Measurements from ENCODE around the gene CHRDL2.

Gene CHRDL2

DNA sequence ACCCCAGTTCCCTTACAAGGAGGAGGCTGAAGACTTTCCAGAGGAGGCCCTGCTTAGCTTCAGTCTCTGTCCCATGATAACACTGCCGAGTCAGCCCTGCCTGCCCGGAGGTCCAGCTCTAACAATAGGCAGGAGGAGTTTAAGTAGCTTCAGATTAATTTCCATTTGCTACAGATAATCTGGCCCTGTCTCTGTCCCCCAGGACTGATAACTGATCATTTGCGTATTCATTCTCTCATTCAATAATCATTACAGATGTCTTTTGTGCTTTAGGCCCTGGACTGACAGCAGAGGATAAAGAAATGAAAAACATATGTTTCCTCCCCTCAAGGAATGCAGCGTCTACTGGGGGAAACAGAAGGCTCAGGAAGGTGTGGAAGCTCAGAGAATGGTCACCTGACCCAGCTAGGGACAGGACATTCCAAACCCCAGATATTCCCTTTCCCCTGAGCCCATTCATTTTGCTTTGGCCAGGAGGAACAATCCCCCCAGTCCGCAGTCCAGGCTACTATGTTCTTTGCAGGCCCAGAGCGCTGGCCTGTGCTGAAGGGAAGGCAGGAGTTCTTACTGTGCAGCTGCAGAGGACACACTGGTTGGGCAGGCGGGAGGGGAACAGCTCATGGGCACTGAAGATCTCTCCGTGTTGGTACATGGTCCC lies 20.8 kb downstream of the CHRDL2 start:
- no peak for DNase-seq (ENCODE audit: low read depth)

GRCh38 chr11:74709175-74709574 lies 22.1 kb downstream of the CHRDL2 start:
- DNase-seq (ENCODE audit: low read depth) = no peak

GRCh38 chr11:74707602-74708510 lies 23.4 kb downstream of the CHRDL2 start:
- no peak for DNase-seq (ENCODE audit: low read depth)

DNA sequence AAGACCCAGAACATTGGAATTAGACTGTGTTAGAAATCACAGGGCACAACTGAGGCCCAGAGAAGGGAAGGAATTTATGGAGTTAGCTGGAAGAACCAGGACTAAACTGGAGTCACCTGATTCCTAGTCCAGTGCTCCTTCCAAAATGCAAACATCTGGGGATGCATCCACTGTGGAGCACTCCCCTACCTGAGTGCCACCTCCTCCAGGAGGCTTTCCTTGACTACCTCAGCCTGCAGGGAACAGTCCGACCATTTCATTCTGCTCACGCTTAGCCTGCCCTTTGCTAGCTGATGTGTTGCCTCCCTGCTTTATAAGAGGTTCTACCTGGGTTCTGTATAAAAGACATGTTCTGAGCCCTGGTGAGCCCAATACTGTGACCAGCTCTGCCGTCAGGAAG lies 24.0 kb downstream of the CHRDL2 start:
- DNase-seq (ENCODE audit: low read depth) = no peak

- no peak for DNase-seq (ENCODE audit: low read depth)
Measured at GRCh38 chr11:74703211-74703610, 28.0 kb downstream of the CHRDL2 start.

GRCh38 chr11:74702383-74703007 lies 28.7 kb downstream of the CHRDL2 start:
- peak; percentile 55 for DNase-seq (ENCODE audit: low read depth)

DNA sequence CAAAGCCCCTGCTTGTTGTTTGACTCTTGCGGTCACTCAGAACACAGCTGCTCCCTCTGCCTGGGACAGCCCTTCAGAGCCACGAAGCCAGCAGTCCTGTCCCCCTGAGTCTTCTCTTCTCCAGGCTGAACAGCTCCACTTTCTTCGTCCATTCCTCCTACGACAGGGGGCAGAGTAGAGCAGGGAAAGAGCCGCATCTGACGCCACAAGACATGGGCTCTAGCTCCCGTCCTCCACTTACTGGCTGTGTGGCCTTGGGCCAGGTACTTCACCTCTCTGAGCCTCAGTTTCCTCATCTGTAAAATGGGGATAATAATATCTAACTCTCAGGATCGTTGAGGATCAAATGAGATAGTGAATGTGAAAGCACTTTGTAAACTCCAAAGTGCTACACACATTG lies 29.9 kb downstream of the CHRDL2 start:
- no peak for DNase-seq (ENCODE audit: low read depth)

DNA sequence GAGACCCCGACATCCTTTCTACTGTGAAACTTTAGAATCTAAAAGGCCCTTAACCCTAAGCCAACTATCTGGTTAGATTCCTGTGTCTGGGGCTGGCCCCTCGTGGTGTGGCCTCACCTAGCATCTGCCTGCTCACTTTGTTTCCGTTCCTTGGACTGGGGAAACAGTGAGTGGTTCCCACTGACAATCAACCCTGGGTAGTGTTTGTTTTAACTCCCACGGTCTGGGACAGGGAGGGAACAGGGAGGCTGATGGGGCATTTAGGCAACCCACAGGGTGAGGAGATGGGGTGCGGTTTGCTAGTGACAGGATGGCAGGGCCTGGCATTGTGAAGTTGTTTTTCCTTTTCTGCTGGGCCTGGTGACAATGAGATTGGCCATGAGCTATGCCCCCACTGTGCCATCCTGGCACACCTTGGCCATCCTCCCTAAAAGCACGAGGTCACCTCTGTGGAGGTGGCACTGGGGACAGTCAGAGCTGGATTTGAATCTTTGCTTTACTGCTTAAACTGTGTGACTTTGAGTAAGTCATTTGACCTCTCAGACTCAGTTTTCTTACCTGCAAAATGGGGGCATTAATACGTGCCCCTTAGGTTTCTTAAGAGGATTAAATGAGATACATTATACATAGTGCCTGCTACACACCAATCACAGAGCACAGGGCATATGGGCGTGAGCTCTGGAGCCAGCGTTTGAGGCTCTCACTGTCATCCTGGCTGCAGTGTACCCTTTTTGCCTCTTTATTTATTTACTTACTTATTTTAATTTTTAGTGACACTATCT lies 31.4 kb downstream of the CHRDL2 start:
- DNase-seq (ENCODE audit: low read depth) = no peak

- DNase-seq (ENCODE audit: low read depth) = no peak
Measured at GRCh38 chr11:74697722-74698121, 33.5 kb downstream of the CHRDL2 start.

DNA sequence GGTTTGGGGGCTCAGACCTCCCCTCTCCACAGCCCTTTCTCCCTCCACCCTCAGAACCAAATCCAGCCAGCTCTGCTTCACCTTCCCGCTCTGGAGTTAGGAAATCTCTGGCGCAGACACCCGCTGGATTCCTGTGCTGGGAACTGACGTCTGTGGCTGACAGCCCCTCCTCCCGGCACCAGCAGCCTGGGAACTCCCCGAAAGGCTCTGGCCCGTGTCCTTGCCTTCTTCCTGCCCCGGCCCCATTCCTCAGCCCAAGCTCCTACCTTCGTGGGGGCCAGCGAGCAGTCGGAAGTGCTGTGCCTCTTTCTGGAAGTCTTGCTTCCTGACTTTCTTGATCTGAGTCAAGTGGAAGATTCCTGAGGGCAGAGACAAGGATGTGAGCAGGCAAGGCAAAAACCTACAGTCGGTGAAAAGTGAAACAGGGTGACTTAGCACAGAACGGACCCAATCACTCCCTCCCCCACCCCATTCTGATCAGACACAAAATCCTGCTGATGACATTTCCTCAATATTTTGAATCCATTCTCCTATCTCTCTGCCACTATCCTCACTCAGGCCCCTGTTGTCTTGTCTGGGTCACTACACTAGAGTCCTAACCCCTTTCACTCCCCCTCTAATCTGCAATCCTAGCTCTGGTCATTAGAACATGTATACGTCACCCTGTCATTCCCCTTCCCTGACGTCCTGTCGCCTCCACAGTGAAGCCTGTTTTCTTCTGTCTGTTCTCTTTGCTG lies 34.1 kb downstream of the CHRDL2 start:
- DNase-seq (ENCODE audit: low read depth) = peak; percentile 51

- no peak for DNase-seq (ENCODE audit: low read depth)
Measured at GRCh38 chr11:74696500-74696899, 34.7 kb downstream of the CHRDL2 start.

- DNase-seq (ENCODE audit: low read depth) = no peak
Measured at GRCh38 chr11:74695705-74696280, 35.4 kb downstream of the CHRDL2 start.

DNA sequence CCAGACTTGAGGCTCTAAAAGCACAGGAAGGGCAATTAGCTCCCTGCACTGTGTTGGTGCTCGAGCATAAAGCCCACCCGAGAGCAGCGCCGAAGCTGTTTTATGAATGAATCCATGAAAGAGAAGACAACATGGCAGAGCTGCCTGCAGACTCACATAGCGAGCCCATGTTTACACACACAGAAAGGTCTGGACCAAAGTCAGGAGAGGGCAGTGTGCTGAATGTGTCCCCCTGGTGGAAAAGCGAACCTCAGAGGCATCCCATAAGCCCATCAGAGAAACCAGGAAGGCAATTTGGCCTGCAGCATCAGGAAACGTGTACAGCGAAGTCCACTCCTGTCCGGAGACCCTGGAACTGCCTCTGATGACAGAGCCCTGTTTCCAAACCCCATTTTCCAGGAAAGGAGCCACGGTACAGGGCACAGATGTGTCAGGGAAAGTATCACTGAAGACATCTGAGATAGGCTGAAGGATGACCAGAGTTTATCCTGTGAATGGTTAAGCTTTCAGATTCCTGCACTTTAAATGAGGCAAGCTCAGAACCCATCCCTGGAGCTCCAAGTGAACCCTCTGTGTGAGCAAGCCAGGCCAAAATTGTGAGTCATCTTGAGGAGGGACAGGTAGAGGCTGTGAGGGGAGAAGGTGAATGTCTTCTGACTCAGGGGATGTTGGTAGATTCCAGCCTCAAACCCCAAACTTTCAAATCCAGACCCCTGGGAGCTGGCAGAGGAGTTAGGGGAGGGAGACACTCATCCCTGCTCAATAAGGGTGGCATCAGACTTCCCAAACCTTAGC lies 36.9 kb downstream of the CHRDL2 start:
- no peak for DNase-seq (ENCODE audit: low read depth)

DNA sequence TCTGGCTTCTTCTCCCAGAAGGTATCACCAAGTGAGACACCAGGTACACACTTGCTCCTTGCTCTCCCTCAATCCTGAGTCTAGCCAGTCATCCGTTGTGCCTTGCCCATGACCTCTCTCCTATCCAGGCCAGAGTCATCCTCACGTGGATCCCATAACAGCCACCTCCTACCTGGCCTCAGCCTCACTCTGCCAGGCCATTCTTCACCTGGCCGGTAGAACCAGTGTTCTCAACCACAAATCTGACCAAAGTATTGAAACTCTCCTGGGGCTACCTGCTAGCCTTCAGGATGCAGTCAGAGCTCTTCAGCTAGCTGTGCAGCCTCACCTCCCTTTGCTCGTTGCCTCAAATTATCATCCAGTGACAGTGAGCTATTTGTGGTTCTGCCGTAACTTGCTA lies 37.7 kb downstream of the CHRDL2 start:
- no peak for DNase-seq (ENCODE audit: low read depth)

DNA sequence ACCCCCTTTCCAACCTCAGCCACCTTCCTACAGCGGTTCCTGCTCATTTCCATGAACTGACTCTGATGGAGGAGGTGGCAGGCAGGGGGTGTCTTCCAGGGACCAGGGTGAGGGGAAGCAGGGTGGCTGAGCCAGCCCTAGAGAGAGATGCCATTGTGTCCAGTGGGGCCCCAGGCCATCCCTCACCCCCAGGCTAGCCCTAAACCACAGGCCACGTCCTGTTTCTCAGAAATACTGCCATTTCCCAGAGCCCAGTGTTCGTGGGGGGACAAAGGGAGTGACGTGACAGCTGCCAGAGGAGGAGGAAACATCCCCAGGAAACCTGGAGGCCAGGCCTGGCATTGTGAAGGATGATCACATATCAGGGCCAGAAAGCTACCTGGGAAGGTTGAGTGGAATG lies 39.5 kb downstream of the CHRDL2 start:
- no peak for DNase-seq (ENCODE audit: low read depth)

- peak; percentile 33 for DNase-seq (ENCODE audit: low read depth)
Measured at GRCh38 chr11:74689666-74690065, 41.6 kb downstream of the CHRDL2 start.

DNA sequence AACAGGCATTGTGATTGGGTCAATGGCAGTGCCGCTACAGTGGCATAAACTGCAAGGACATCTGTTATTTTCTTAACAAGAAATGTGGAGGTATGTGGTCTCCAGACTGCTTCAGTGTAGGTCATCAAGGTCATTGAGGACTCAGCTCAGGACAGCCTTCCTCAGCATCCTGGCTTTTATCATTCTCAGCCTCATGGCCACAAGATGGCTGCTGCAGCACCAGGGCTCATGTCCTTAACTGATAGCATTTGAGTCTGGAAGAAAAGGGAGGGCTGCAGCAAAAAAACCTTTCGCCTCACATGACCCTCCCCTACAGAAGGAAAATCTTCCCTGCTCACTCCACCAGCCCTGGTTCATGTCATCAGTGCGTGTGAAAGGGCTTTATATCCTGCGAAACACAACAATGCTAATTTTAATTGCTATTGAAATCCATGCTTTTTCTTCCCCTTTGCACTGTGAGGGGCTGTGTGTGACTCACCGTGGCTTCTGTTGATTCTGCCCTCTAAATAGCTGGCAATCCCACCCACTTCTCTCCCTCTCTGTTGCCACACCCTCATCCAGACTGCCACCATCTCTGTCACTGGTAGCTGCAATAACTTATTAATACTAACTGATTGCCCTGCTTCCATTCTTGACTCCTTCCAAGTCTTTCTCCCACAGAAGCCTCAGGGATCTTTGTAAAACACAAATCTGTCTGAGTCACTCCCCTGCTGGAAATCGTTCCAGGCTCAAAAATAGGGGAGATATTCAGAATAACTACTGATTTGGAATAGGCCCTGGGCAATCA lies 43.8 kb downstream of the CHRDL2 start:
- DNase-seq (ENCODE audit: low read depth) = no peak

DNA sequence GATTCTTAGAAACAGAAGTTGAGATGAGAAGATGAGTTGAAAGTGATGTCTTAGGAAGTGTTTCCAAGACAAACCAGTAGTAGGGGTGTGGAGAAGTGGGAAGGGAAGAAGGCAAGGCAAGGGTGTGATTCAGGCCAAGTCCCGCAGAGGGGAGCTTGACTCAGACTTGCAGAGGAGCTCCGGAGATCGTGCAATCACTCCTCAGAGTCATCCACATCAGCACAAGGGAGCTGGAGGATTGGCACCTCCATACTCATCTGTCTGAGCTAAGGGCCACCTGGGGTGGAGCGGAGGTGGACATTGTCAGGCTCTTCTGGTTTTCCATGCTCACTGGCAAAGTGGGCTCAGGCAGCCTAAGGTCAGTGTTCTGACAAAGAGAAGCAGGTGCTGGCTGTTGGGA lies 44.4 kb downstream of the CHRDL2 start:
- no peak for DNase-seq (ENCODE audit: low read depth)

- no peak for DNase-seq (ENCODE audit: low read depth)
Measured at GRCh38 chr11:74685905-74686304, 45.3 kb downstream of the CHRDL2 start.

GRCh38 chr11:74685338-74685737 lies 45.9 kb downstream of the CHRDL2 start:
- no peak for DNase-seq (ENCODE audit: low read depth)

Measured in fibroblast of the conjunctiva (primary cell).